HG03565 (cell line): ENCODE data around the gene METRNL.

Experiments
- ATAC-seq: cut with Tn5 transposase; IDR thresholded peaks from one replicate; pipeline ENCODE4 v1.9.1; 2021; ENCODE audit warnings: mild to moderate bottlenecking, moderate library complexity; ENCODE audit not compliant: unreplicated experiment

Gene METRNL

GRCh38 chr17:83103943-83104311 lies 24.5 kb downstream of the METRNL start:
- ATAC-seq, result no peak

GRCh38 chr17:83104577-83105505 lies 25.4 kb downstream of the METRNL start:
- ATAC-seq, result no peak

- no peak for ATAC-seq
These were observed 26.1 kb downstream of the METRNL start for GRCh38 chr17:83105512-83105911.

GRCh38 chr17:83106056-83106588 lies 26.7 kb downstream of the METRNL start:
- no peak for ATAC-seq

- no peak for ATAC-seq
These were observed 27.7 kb downstream of the METRNL start for GRCh38 chr17:83106913-83107655.

GRCh38 chr17:83107656-83108048 lies 28.2 kb downstream of the METRNL start:
- no peak for ATAC-seq

- no peak for ATAC-seq
These were observed 29.3 kb downstream of the METRNL start for GRCh38 chr17:83108709-83109108.

- no peak for ATAC-seq
These were observed 30.0 kb downstream of the METRNL start for GRCh38 chr17:83109386-83109785.

- no peak for ATAC-seq
These were observed 30.6 kb downstream of the METRNL start for GRCh38 chr17:83109793-83110645.

- ATAC-seq, result no peak
These were observed 31.3 kb downstream of the METRNL start for GRCh38 chr17:83110735-83111134.

GRCh38 chr17:83111516-83112282 lies 32.3 kb downstream of the METRNL start:
- ATAC-seq, result no peak

- ATAC-seq, result no peak
These were observed 34.0 kb downstream of the METRNL start for GRCh38 chr17:83113381-83113780.

GRCh38 chr17:83113792-83114191 lies 34.4 kb downstream of the METRNL start:
- ATAC-seq, result no peak

- no peak for ATAC-seq
These were observed 35.3 kb downstream of the METRNL start for GRCh38 chr17:83114706-83115105.

- ATAC-seq, result no peak
These were observed 35.8 kb downstream of the METRNL start for GRCh38 chr17:83115202-83115651.

GRCh38 chr17:83115832-83116231 lies 36.4 kb downstream of the METRNL start:
- ATAC-seq, result no peak

GRCh38 chr17:83116311-83116771 lies 36.9 kb downstream of the METRNL start:
- ATAC-seq, result no peak

GRCh38 chr17:83116783-83117555 lies 37.6 kb downstream of the METRNL start:
- no peak for ATAC-seq

GRCh38 chr17:83117583-83117982 lies 38.2 kb downstream of the METRNL start:
- ATAC-seq, result no peak
